ENCODE measurements around the gene ASF1B.

- TF ChIP-seq POLR2A (IDR thresholded peaks at IDR 0.05) (no peak), CTCF (IDR thresholded peaks at IDR 0.05) (no peak), POLR2AphosphoS5 (IDR thresholded peaks at IDR 0.05; ENCODE audit: insufficient read depth in 1 of 2, low read depth in 1 of 2) (no peak)
Measured at GRCh38 chr19:14135985-14136508, 342 bp downstream of the ASF1B start.
